Kidney epithelial cell (primary cell): ENCODE data around the gene IFT25. TPM values are rescaled to one million over a fixed set of nuclear protein-coding genes. Genes with fewer than 3 reads are reported as not detected.
"Not testable (repeated sequence)": the region's sequence is repeated elsewhere in the genome, so short reads cannot be mapped to it uniquely, and the experiment has no call there.

Source experiments
- DNase-seq: peaks from one replicate; pipeline ENCODE4 v3.0.0-alpha.2; 2010; ENCODE audit warnings: low read depth
- H3K27me3 ChIP-seq: 2 replicates; pipeline ENCODE4 v1.6.0; 2011; ENCODE audit warnings: low read length; ENCODE audit not compliant: control insufficient read depth, insufficient read depth
- H3K36me3 ChIP-seq: 2 replicates; pipeline ENCODE4 v1.5.1; 2011; ENCODE audit warnings: low read length; ENCODE audit not compliant: control insufficient read depth, insufficient read depth
- H3K4me3 ChIP-seq: 2 replicates; pipeline ENCODE4 v1.5.1; 2011; ENCODE audit warnings: low read depth, mild to moderate bottlenecking, control low read depth, low read length
- total RNA-seq: library from RNA; depleted of rRNA; stranded (reverse); fragments of >200 nt; gene quantifications from 2 replicates; pipeline ENCODE4 v1.2.3, GENCODE V29; 2015
- TF ChIP-seq, protein P1 (sequence below): IDR thresholded peaks from 2 replicates; pipeline ENCODE4 v1.5.1; 2011; ENCODE audit warnings: mild to moderate bottlenecking, moderate library complexity, low read length, control low read depth, inconsistent platforms; ENCODE audit not compliant: insufficient read depth, poor library complexity, severe bottlenecking

Gene IFT25
- total RNA-seq, 1 donor from 2014 or later: 9.5 TPM

DNA sequence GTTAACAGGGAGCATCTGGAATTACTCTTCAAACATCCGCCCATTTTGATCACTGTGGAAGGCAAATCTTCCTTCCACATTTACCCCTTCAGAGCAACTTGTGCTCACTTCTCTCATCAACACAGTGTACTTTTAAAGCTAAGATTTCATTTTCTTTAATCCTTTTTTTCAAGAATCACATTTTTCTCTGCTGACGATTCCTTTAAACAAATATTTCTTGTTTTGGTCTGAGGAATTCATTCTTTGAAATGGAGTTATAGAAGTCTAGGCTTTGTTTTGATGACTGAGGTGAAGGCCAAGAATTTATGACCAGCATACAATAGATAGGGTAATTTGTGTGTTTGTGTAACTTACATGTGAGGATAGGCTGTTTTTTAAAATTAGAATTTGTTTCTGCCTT is 26.2 kb upstream of the IFT25 start:
- TF ChIP-seq, protein P1, sequence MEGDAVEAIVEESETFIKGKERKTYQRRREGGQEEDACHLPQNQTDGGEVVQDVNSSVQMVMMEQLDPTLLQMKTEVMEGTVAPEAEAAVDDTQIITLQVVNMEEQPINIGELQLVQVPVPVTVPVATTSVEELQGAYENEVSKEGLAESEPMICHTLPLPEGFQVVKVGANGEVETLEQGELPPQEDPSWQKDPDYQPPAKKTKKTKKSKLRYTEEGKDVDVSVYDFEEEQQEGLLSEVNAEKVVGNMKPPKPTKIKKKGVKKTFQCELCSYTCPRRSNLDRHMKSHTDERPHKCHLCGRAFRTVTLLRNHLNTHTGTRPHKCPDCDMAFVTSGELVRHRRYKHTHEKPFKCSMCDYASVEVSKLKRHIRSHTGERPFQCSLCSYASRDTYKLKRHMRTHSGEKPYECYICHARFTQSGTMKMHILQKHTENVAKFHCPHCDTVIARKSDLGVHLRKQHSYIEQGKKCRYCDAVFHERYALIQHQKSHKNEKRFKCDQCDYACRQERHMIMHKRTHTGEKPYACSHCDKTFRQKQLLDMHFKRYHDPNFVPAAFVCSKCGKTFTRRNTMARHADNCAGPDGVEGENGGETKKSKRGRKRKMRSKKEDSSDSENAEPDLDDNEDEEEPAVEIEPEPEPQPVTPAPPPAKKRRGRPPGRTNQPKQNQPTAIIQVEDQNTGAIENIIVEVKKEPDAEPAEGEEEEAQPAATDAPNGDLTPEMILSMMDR: no peak
- DNase-seq: no peak
- H3K27me3 ChIP-seq: no peaks in the 10 kb centered on the region
- H3K36me3 ChIP-seq: peaks cover 2% of the 10 kb centered on the region
- H3K4me3 ChIP-seq: no peak overlapping the region

DNA sequence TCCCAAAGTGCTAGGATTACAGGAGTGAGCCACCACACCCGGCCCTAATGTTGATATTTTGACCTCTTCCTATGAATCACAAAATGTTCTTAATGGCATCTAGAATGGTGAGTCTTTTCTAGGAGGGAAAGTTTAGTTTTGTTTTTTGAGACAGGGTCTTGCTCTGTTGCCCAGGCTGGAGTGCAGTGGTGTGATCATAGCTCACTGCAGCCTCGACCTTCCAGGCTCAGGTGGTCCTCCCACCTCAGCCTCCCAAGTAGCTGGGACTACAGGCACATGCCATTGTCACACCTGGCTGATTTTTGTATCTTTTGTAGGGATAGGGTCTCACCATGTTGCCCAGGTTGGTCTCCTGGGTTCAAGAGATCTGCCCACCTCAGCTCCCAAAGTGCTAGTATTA is 23.8 kb upstream of the IFT25 start:
- not testable (repeated sequence) for H3K4me3 ChIP-seq, H3K36me3 ChIP-seq, H3K27me3 ChIP-seq, DNase-seq

DNA sequence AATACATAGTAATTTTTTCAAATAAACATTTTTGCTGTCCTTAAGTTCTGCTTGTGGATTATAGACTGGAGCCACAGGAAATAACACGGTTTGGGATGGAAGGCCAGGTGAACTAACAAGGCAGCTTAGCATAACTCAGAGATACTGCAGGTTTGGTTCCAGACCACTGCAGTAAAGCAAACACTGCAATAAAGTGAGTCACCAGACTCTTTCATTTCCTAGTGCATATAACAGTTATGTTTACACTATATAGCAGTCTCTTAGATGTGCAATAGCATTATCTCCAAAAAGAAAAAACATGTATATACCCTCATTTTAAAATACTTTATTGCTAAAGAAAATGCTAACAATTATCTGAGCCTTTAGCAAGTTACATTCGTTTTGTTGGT is 22.6 kb upstream of the IFT25 start:
- TF ChIP-seq, protein P1: no peak
- no peak for DNase-seq
- H3K36me3 ChIP-seq: peaks cover 2% of the 10 kb centered on the region
- no peaks in the 10 kb centered on the region for H3K27me3 ChIP-seq
- no peak overlapping the region for H3K4me3 ChIP-seq

DNA sequence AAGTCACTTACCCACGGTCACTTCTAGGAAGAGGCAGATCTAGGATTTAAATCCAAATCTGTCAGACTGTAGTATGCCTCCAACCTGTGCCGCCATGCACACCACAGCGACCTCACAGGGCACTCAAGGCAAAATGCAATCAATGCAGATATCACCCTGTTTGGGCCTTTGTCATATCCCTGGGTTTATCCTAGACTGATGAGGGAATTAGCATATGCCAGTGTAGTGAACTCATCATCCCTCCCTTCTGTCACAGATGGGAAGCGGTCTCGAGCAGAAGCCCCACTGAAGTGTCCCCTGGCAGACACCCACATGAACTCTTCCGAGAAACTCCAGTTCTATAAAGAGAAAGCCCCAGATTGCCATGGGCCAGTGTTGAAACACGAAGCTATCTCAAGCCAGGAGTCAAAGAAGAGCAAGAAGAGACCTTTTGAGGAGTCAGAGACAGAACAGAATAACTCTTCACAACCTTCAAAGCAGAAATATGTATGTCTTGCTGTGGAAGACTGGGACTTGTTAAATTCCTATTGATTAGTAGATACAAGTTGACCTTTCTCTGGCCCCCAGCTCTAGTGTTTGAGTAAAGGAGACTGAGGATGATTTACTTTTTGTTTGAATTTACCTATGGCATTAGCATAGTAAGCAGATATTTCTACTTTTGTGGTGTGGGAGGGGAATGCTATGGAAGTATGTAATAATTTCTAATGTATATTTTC is 22.1 kb upstream of the IFT25 start:
- no peak for DNase-seq
- TF ChIP-seq, protein P1: no peak
- Histone ChIP-seq H3K4me3 (no peak overlapping the region), H3K27me3 (no peaks in the 10 kb centered on the region), H3K36me3 (peaks cover 3% of the 10 kb centered on the region)

DNA sequence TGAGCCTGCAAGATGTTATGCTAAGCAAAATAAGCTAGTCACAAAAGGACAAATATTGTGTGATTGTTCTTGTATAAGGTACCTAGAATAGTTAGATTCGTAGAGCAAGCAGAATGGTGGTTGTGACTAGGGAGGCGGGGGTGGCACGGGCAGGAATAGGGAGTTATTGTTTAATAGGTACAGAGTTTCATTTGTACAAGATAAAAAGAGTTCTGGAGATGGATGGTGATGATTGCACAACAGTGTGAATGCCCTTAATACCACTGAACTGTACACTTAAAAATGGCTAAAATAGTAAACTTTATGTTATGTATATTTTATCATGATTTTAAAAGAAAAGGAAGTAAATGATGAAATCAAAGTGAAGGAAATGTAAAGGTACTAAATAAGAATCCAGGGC is 21.3 kb upstream of the IFT25 start:
- no peak for DNase-seq
- TF ChIP-seq, protein P1: no peak
- no peak overlapping the region for H3K4me3 ChIP-seq
- H3K27me3 ChIP-seq: no peaks in the 10 kb centered on the region
- peaks cover 3% of the 10 kb centered on the region for H3K36me3 ChIP-seq

DNA sequence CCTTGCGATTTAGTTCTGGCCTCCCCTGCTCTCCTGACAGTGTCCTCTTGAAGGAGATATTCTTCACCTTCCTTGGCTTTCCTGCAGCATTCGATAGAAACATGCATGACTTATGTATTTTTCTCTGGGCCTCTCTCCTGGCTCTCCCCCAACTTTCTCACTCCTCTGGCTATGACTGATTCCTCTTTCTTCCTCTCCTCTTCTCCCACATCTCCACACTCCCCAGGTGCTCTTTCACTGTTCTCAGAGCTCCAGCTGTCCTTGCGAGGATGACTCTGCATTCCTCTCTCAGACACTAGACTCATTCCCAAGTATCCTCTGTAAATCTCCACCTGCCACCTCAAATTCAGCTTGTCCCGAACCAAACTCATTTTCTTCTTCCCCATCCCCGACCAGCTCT is 18.6 kb upstream of the IFT25 start:
- peaks cover 3% of the 10 kb centered on the region for H3K36me3 ChIP-seq
- TF ChIP-seq, protein P1: no peak
- no peak overlapping the region for H3K4me3 ChIP-seq
- H3K27me3 ChIP-seq: no peaks in the 10 kb centered on the region
- DNase-seq: no peak
